ENCODE results near the gene RAF1.

DNA sequence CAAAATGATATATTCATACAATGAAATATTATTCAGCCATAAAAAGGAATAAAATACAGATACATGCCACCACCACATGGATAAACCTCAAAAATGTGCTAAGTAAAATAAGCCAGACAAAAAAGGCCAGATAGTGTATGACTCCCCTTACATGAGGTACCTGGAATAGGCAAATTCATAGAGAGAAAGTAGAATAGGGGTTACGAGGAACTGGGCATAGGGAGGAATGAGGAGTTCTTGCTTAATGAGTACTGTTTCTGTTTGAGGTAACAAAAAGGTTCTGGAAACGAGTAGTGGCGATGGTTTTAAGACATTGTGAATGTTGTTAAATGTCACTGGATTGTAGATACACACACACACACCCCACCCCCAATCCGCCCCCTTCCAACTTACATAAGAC is 8.2 kb downstream of the RAF1 start:
- no peak for TF ChIP-seq POLR2A (IDR thresholded peaks at IDR 0.05)
- TF ChIP-seq, protein P1, sequence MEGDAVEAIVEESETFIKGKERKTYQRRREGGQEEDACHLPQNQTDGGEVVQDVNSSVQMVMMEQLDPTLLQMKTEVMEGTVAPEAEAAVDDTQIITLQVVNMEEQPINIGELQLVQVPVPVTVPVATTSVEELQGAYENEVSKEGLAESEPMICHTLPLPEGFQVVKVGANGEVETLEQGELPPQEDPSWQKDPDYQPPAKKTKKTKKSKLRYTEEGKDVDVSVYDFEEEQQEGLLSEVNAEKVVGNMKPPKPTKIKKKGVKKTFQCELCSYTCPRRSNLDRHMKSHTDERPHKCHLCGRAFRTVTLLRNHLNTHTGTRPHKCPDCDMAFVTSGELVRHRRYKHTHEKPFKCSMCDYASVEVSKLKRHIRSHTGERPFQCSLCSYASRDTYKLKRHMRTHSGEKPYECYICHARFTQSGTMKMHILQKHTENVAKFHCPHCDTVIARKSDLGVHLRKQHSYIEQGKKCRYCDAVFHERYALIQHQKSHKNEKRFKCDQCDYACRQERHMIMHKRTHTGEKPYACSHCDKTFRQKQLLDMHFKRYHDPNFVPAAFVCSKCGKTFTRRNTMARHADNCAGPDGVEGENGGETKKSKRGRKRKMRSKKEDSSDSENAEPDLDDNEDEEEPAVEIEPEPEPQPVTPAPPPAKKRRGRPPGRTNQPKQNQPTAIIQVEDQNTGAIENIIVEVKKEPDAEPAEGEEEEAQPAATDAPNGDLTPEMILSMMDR (IDR thresholded peaks at IDR 0.05): no peak
